ENCODE data around the gene CDC42EP3.

GRCh38 chr2:37636381-37637066 lies 34.9 kb downstream of the CDC42EP3 start:
- TF ChIP-seq, protein P1, sequence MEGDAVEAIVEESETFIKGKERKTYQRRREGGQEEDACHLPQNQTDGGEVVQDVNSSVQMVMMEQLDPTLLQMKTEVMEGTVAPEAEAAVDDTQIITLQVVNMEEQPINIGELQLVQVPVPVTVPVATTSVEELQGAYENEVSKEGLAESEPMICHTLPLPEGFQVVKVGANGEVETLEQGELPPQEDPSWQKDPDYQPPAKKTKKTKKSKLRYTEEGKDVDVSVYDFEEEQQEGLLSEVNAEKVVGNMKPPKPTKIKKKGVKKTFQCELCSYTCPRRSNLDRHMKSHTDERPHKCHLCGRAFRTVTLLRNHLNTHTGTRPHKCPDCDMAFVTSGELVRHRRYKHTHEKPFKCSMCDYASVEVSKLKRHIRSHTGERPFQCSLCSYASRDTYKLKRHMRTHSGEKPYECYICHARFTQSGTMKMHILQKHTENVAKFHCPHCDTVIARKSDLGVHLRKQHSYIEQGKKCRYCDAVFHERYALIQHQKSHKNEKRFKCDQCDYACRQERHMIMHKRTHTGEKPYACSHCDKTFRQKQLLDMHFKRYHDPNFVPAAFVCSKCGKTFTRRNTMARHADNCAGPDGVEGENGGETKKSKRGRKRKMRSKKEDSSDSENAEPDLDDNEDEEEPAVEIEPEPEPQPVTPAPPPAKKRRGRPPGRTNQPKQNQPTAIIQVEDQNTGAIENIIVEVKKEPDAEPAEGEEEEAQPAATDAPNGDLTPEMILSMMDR (IDR thresholded peaks at IDR 0.05) = no peak
- TF ChIP-seq EP300 (IDR thresholded peaks at IDR 0.05) (no peak), POLR2A (IDR thresholded peaks at IDR 0.05) (no peak), POLR2AphosphoS5 (IDR thresholded peaks at IDR 0.05) (no peak)
